Smooth muscle cell (in vitro differentiated cells): ENCODE data around the gene KLK15. TPM values are rescaled to one million over a fixed set of nuclear protein-coding genes. Genes with fewer than 3 reads are reported as not detected.

Source experiments
- DNase-seq: peaks from one replicate; lab custom pipeline; 2025; ENCODE audit not compliant: unreplicated experiment; lab: John Stamatoyannopoulos, UW
- H2AFZ ChIP-seq: fragments of 200-600 bp; sonication (generic); 2 replicates; pipeline ENCODE4 v1.6.0; 2016; ENCODE audit warnings: antibody characterized with exemption, low read depth, mild to moderate bottlenecking
- H3F3A ChIP-seq: fragments of 200-600 bp; sonication (generic); 2 replicates; pipeline ENCODE4 v1.6.0; 2017; ENCODE audit warnings: antibody characterized with exemption, low read depth
- H3K27ac ChIP-seq: fragments of 200-600 bp; sonication (generic); 2 replicates; pipeline ENCODE4 v1.5.1; 2016; ENCODE audit warnings: low read depth, mild to moderate bottlenecking
- H3K27me3 ChIP-seq: fragments of 200-600 bp; sonication (generic); 2 replicates; pipeline ENCODE4 v1.6.1; 2016; ENCODE audit warnings: low read depth, mild to moderate bottlenecking
- H3K36me3 ChIP-seq: fragments of 200-600 bp; sonication (generic); 2 replicates; pipeline ENCODE4 v1.5.1; 2016; ENCODE audit warnings: low read depth
- H3K4me1 ChIP-seq: fragments of 200-600 bp; sonication (generic); 2 replicates; pipeline ENCODE4 v1.5.1; 2016; ENCODE audit warnings: low read depth
- H3K4me2 ChIP-seq: fragments of 200-600 bp; sonication (generic); 2 replicates; pipeline ENCODE4 v1.6.0; 2016; ENCODE audit warnings: mild to moderate bottlenecking
- H3K4me3 ChIP-seq: fragments of 200-600 bp; sonication (generic); 2 replicates; pipeline ENCODE4 v1.5.1; 2016; ENCODE audit warnings: mild to moderate bottlenecking
- H3K79me2 ChIP-seq: fragments of 200-600 bp; sonication (generic); 2 replicates; pipeline ENCODE4 v1.6.0; 2016; ENCODE audit warnings: low read depth, mild to moderate bottlenecking
- H3K9ac ChIP-seq: fragments of 200-600 bp; sonication (generic); 2 replicates; pipeline ENCODE4 v1.6.0; 2016; ENCODE audit warnings: low read depth
- H3K9me3 ChIP-seq: fragments of 200-600 bp; sonication (generic); replicated peaks from 2 replicates; pipeline ENCODE4 v1.5.1; 2016; ENCODE audit warnings: low read depth
- H4K20me1 ChIP-seq: fragments of 200-600 bp; sonication (generic); 2 replicates; pipeline ENCODE4 v1.6.0; 2016; ENCODE audit warnings: low read depth
- CTCF ChIP-seq: fragments of 200-600 bp; sonication (generic); IDR thresholded peaks from 2 replicates; pipeline ENCODE4 v1.5.1; 2017; ENCODE audit warnings: borderline replicate concordance, mild to moderate bottlenecking, antibody characterized with exemption; ENCODE audit not compliant: insufficient read depth, poor library complexity, severe bottlenecking
- WGBS: methylation state at CpG from one replicate; pipeline ENCODE4 v1.1.7; 2016; ENCODE audit warnings: low lambda C conversion rate; 5-methylcytosine and 5-hydroxymethylcytosine counted together
- polyA plus RNA-seq: library from polyadenylated mRNA; unstranded; fragments of >200 nt; fragmentation: Nextera tagmentation; extraction: Ambion mirVana; gene quantifications from 2 replicates; pipeline ENCODE4 v1.2.1, GENCODE V29; 2016
- total RNA-seq: library from RNA; depleted of rRNA; stranded (reverse); fragments of >200 nt; gene quantifications from 2 replicates; pipeline ENCODE4 v1.2.3, GENCODE V29; 2014

The KLK15 gene
- total and polyA plus RNA-seq, 2 experiments from 2014 or later: not detected

GRCh38 chr19:50820549-50821247, 12.7 kb downstream of the KLK15 start:
- Histone ChIP-seq H3F3A (no peaks in the 10 kb centered on the region), H3K4me3 (no peak overlapping the region), H3K27me3 (peaks cover 59% of the 10 kb centered on the region), H3K4me2 (peak overlapping the region; percentile 57), H3K9me3 (no peaks in the 10 kb centered on the region), H3K36me3 (no peaks in the 10 kb centered on the region), H3K27ac (no peak overlapping the region), H3K4me1 (no peaks in the 10 kb centered on the region), H3K9ac (no peak overlapping the region), H4K20me1 (no peaks in the 10 kb centered on the region), H2AFZ (no peak overlapping the region), H3K79me2 (no peaks in the 10 kb centered on the region)
- no peak for DNase-seq
- WGBS: 16% methylated on average over 14 of the region's 21 CpGs
- TF ChIP-seq CTCF: no peak

GRCh38 chr19:50820086-50820485, 13.3 kb downstream of the KLK15 start:
- no peaks in the 10 kb centered on the region for H3K4me1 ChIP-seq
- no peak overlapping the region for H3K4me2 ChIP-seq
- no peak overlapping the region for H3K9ac ChIP-seq
- no peaks in the 10 kb centered on the region for H3K36me3 ChIP-seq
- H3K9me3 ChIP-seq: no peaks in the 10 kb centered on the region
- H3K27ac ChIP-seq: no peak overlapping the region
- 35% methylated on average over 14 of the region's 15 CpGs for WGBS
- TF ChIP-seq CTCF: no peak
- H4K20me1 ChIP-seq: no peaks in the 10 kb centered on the region
- no peaks in the 10 kb centered on the region for H3K79me2 ChIP-seq
- H3F3A ChIP-seq: no peaks in the 10 kb centered on the region
- H2AFZ ChIP-seq: no peak overlapping the region
- H3K27me3 ChIP-seq: peaks cover 60% of the 10 kb centered on the region
- DNase-seq: no peak
- no peak overlapping the region for H3K4me3 ChIP-seq

- Histone ChIP-seq H2AFZ (no peak overlapping the region), H3K4me2 (no peak overlapping the region), H4K20me1 (no peaks in the 10 kb centered on the region), H3K27me3 (peaks cover 60% of the 10 kb centered on the region), H3K4me1 (no peaks in the 10 kb centered on the region), H3K4me3 (no peak overlapping the region), H3K79me2 (no peaks in the 10 kb centered on the region), H3F3A (no peaks in the 10 kb centered on the region), H3K27ac (no peak overlapping the region), H3K9me3 (no peaks in the 10 kb centered on the region), H3K9ac (no peak overlapping the region), H3K36me3 (no peaks in the 10 kb centered on the region)
- WGBS: 48% methylated on average over 6 of the region's 8 CpGs
- TF ChIP-seq CTCF: no peak
- no peak for DNase-seq
Measured at GRCh38 chr19:50819636-50820035, 13.7 kb downstream of the KLK15 start.
